K562 (cell line): Measurements from ENCODE around the gene PLCB4. TPM values are rescaled to one million over a fixed set of nuclear protein-coding genes. Genes with fewer than 3 reads are reported as not detected.

ENCODE experiments used
- ATAC-seq: fragments of 200-7000 bp; cut with Tn5 transposase; 3 replicates; pipeline ENCODE4 v1.9.1; 2020; ENCODE audit warnings: moderate library complexity
- BruUV-seq: library from RNA; stranded (reverse); fragments of 400-500 nt; replicated peaks from 2 replicates; lab custom pipeline; 2021; lab: Mats Ljungman, UMichigan
- CTCF ChIA-PET: fragments of 300-600 bp; formaldehyde crosslinking; extraction: SDS; loops from one replicate; lab custom pipeline; 2021; ENCODE audit warnings: low intra/inter-chr PET ratio; lab: Yijun Ruan, JAX
- POLR2A ChIA-PET: fragments of 300-600, 350-650 bp; sonication (Branson Sonifier 250); formaldehyde crosslinking; extraction: SDS; loops from one replicate; lab custom pipeline; 2021; ENCODE audit warnings: antibody characterized with exemption, inconsistent platforms; lab: Yijun Ruan, JAX
- DNase-seq, 4 experiments: peaks; one replicate each; pipeline versions ENCODE4 v3.0.0 to v3.0.0-alpha.2; 2011 to 2018; ENCODE audit warnings: low spot score in 3 of 4, mixed read lengths in 3 of 4; ENCODE audit errors: extremely low read depth in 1 of 4
- FAIRE-seq: peaks from 2 replicates; lab custom pipeline; 2011; peaks lifted over from hg19 to GRCh38; lab: Jason Lieb, UNC
- H2AFZ ChIP-seq: 2 replicates; pipeline ENCODE4 v1.6.0; 2011; ENCODE audit warnings: low read depth, low read length, control low read depth, inconsistent platforms
- H3K27ac ChIP-seq: fragments of 200-600 bp; 3 replicates; pipeline ENCODE4 v1.8.0; 2011; ENCODE audit warnings: low read depth, mild to moderate bottlenecking, control low read depth, inconsistent platforms, low read length, moderate library complexity, mixed read lengths; ENCODE audit errors: extremely low read depth
- H3K27me3 ChIP-seq, 2 experiments: fragments of 300-600 bp in 1 of 2; 2 replicates in 1 of 2; 3 replicates in 1 of 2; pipeline versions ENCODE4 v1.6.0 to v1.8.0; 2011; ENCODE audit warnings: inconsistent platforms in 2 of 2, low read length in 2 of 2, mild to moderate bottlenecking in 1 of 2, mixed read lengths in 1 of 2, moderate library complexity in 1 of 2; ENCODE audit not compliant: control insufficient read depth in 2 of 2, insufficient read depth in 2 of 2
- H3K36me3 ChIP-seq: fragments of 300-600 bp; 3 replicates; pipeline ENCODE4 v1.8.0; 2011; ENCODE audit warnings: mild to moderate bottlenecking, low read length, inconsistent platforms; ENCODE audit not compliant: control insufficient read depth, insufficient read depth
- H3K4me1 ChIP-seq, 2 experiments: fragments of 200-600 bp in 1 of 2; replicated peaks in 1 of 2; 2 replicates in 1 of 2; 3 replicates in 1 of 2; pipeline versions ENCODE4 v1.5.1 to v1.8.0; 2011; ENCODE audit warnings: inconsistent platforms in 2 of 2, low read length in 2 of 2, mild to moderate bottlenecking in 1 of 2, mixed read lengths in 1 of 2, moderate library complexity in 1 of 2; ENCODE audit not compliant: control insufficient read depth in 2 of 2, insufficient read depth in 2 of 2
- H3K4me2 ChIP-seq: 2 replicates; pipeline ENCODE4 v1.6.1; 2011; ENCODE audit warnings: low read length, control low read depth, inconsistent platforms, mixed read lengths; ENCODE audit not compliant: insufficient read depth
- H3K4me3 ChIP-seq: fragments of 200-600 bp; sonication (generic), shearing (Covaris generic); 2 replicates; pipeline ENCODE4 v1.5.1; 2016; ENCODE audit warnings: control low read depth, inconsistent platforms
- H3K79me2 ChIP-seq: fragments of 200-600 bp; 3 replicates; pipeline ENCODE4 v1.8.0; 2011; ENCODE audit warnings: low read length, inconsistent platforms; ENCODE audit not compliant: control insufficient read depth, insufficient read depth
- H3K9ac ChIP-seq, 2 experiments: 2 replicates each; pipeline versions ENCODE4 v1.6.0 to v1.6.1; 2011; ENCODE audit warnings: low read depth in 2 of 2, low read length in 2 of 2, control low read depth in 1 of 2, inconsistent platforms in 1 of 2, mild to moderate bottlenecking in 1 of 2, mixed read lengths in 1 of 2; ENCODE audit not compliant: insufficient read depth in 1 of 2
- H3K9me1 ChIP-seq: one replicate; pipeline ENCODE4 v1.6.0; 2011; ENCODE audit warnings: inconsistent platforms, mild to moderate bottlenecking, low read length, moderate library complexity; ENCODE audit not compliant: control insufficient read depth, insufficient read depth
- H3K9me3 ChIP-seq: replicated peaks from 2 replicates; pipeline ENCODE4 v1.5.1; 2011; ENCODE audit warnings: low read depth, low read length, inconsistent platforms; ENCODE audit not compliant: control insufficient read depth, insufficient read depth
- H4K20me1 ChIP-seq: replicated peaks from 2 replicates; pipeline ENCODE4 v1.6.1; 2011; ENCODE audit warnings: low read length, inconsistent platforms, mixed read lengths; ENCODE audit not compliant: control insufficient read depth, insufficient read depth
- DDX20 ChIP-seq: fragments of 450-650 bp; IDR thresholded peaks from 2 replicates; pipeline ENCODE4 v1.6.1; 2016; ENCODE audit warnings: missing genetic modification characterization, low read depth, mild to moderate bottlenecking, missing compliant biosample characterization, moderate library complexity
- DMBX1 ChIP-seq: fragments of 250-450 bp; sonication (Bioruptor Pico); IDR thresholded peaks from 2 replicates; pipeline ENCODE4 v1.8.0; 2022; ENCODE audit warnings: inconsistent platforms, mild to moderate bottlenecking, moderate library complexity, borderline replicate concordance
- GABPA ChIP-seq: fragments of 200-800 bp; sonication (Bioruptor generic); conservative IDR thresholded peaks from 2 replicates; pipeline ENCODE4 v1.6.1; 2016; ENCODE audit warnings: low read depth, missing genetic modification characterization, missing compliant biosample characterization
- IRF1 ChIP-seq: sonication (generic); formaldehyde crosslinking; IDR thresholded peaks from 2 replicates; pipeline ENCODE4 v1.8.0; 2022; ENCODE audit warnings: missing genetic modification reagents, mild to moderate bottlenecking, borderline replicate concordance
- KDM2B ChIP-seq: fragments of 250-450 bp; sonication (Bioruptor Pico); IDR thresholded peaks from 2 replicates; pipeline ENCODE4 v1.8.0; 2021; ENCODE audit warnings: mild to moderate bottlenecking, moderate library complexity
- MTA1 ChIP-seq: fragments of 450-650 bp; IDR thresholded peaks from 2 replicates; pipeline ENCODE4 v1.6.1; 2017; ENCODE audit warnings: borderline replicate concordance
- NEUROD1 ChIP-seq: fragments of 150-350 bp; IDR thresholded peaks from 2 replicates; pipeline ENCODE4 v1.6.1; 2014; ENCODE audit warnings: borderline replicate concordance, low read length, low read depth; ENCODE audit not compliant: partially characterized antibody
- NFATC3 ChIP-seq: fragments of 450-650 bp; IDR thresholded peaks from 2 replicates; pipeline ENCODE4 v1.6.1; 2017; ENCODE audit warnings: mild to moderate bottlenecking
- NFE2 ChIP-seq: IDR thresholded peaks from 2 replicates; pipeline ENCODE4 v1.6.1; 2014; ENCODE audit warnings: antibody characterized with exemption, low read depth
- RFX1 ChIP-seq: fragments of 450-650 bp; IDR thresholded peaks from 2 replicates; pipeline ENCODE4 v1.6.1; 2016; ENCODE audit warnings: mild to moderate bottlenecking, moderate library complexity
- SRF ChIP-seq, 2 experiments: fragments of 250-450, 450-650 bp in 1 of 2; sonication (Bioruptor Pico) in 1 of 2; sonication (generic) in 1 of 2; formaldehyde crosslinking; IDR thresholded peaks; 2 replicates each; pipeline versions ENCODE4 v1.5.0 to v1.5.1; 2020 to 2022; ENCODE audit warnings: mild to moderate bottlenecking in 1 of 2, missing genetic modification reagents in 1 of 2
- XRCC4 ChIP-seq: IDR thresholded peaks from one replicate; pipeline ENCODE4 v1.6.1; 2011; ENCODE audit not compliant: insufficient read depth, insufficient read length; ENCODE audit errors: extremely low read depth
- ZNF436 ChIP-seq: fragments of 250-450, 450-650 bp; sonication (Bioruptor Pico); formaldehyde crosslinking; IDR thresholded peaks from 2 replicates; pipeline ENCODE4 v1.7.0; 2020; ENCODE audit warnings: mild to moderate bottlenecking
- ZNF507 ChIP-seq: conservative IDR thresholded peaks from 2 replicates; pipeline ENCODE4 v1.6.1; 2017; ENCODE audit warnings: missing genetic modification characterization, missing compliant biosample characterization
- ZNF589 ChIP-seq: fragments of 200-800 bp; sonication (Bioruptor generic); IDR thresholded peaks from 2 replicates; pipeline ENCODE4 v1.6.1; 2016; ENCODE audit warnings: low read depth, missing genetic modification characterization, missing compliant biosample characterization
- WGBS: fragments of 100-300 bp; shearing (Covaris generic); methylation state at CpG from one replicate; pipeline ENCODE4 v1.1.6; 2016; ENCODE audit warnings: low coverage, mixed read lengths; ENCODE audit not compliant: insufficient coverage; ENCODE audit errors: missing lambda C conversion rate; 5-methylcytosine and 5-hydroxymethylcytosine counted together
- in situ Hi-C: fragments of 300-500 bp; cut with MboI; formaldehyde crosslinking; loops from 4 replicates; pipeline ENCODE4 v1.15.0; 2018; ENCODE audit warnings: inconsistent platforms, mixed read lengths
- intact Hi-C: fragments of 100-400 bp; cut with micrococcal nuclease; formaldehyde crosslinking; loops from 2 replicates; pipeline ENCODE4 v1.14.2; 2022
- polyA plus RNA-seq, 8 experiments: library from polyadenylated mRNA; depleted of rRNA in 4 of 8; stranded (reverse) in 5 of 8; unstranded in 3 of 8; fragments of >200 nt; fragmentation: Nextera tagmentation in 2 of 8; fragmentation: Illumina TruSeq in 1 of 8; extraction: Ambion mirVana in 2 of 8; extraction: Trizol in 1 of 8; gene quantifications; 2 replicates each; pipeline versions ENCODE4 v1.2.1 to v1.2.3, GENCODE V29; 2011 to 2014; ENCODE audit warnings: inconsistent platforms in 1 of 8, missing spikeins in 1 of 8
- total RNA-seq, 7 experiments: library from RNA; depleted of rRNA in 6 of 7; stranded (reverse); fragments of >200 nt in 6 of 7; fragmentation: Illumina TruSeq in 2 of 7; extraction: Trizol in 2 of 7; gene quantifications; 2 replicates each; pipeline versions ENCODE4 v1.2.1 to v1.2.3, GENCODE V29; 2011 to 2021; ENCODE audit warnings: low replicate concordance in 1 of 7
- TF ChIP-seq, protein P1 (sequence below), 3 experiments: fragments of 200-800 bp in 1 of 3; sonication (Bioruptor generic) in 1 of 3; sonication (generic) in 1 of 3; formaldehyde crosslinking in 1 of 3; IDR thresholded peaks; 2 replicates each; pipeline versions ENCODE4 v1.6.1 to v1.8.0; 2016 to 2022; ENCODE audit warnings: mild to moderate bottlenecking in 2 of 3, missing compliant biosample characterization in 2 of 3, missing genetic modification characterization in 2 of 3, missing genetic modification reagents in 1 of 3

Gene PLCB4
- total and polyA plus RNA-seq, 9 of the 15 experiments (the other 6 are each of a cell fraction or from before 2014, with no cell fraction given), result 0.20 to 2.9 (median 0.52) TPM

DNA sequence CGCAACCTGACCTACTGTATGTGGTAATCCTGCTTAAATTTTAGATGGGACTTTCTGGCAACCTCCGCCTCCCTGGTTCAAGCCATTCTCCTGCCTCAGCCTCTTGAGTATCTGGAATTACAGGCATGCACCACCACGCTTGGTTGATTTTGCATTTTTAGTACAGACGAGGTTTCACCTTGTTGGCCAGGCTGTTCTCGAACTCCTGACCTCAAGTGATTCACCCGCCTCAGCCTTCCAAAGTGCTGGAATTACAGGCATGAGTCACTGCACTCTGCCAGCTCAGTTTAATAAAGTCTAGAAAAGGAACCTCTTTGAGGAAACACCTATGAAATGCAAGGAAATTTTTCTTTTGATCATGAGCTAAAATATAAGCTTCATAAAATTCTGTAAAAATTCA, 9.0 kb upstream of the PLCB4 start:
- H3K9me3 ChIP-seq, result no peaks in the 10 kb centered on the region
- ChIA-PET CTCF (no interaction called here), POLR2A (no interaction called here)
- no peaks in the 10 kb centered on the region for H3K36me3 ChIP-seq
- whole genome bisulfite sequencing, result 34% methylated on average over 6 of the region's 6 CpGs
- H2AFZ ChIP-seq, result no peak overlapping the region
- H3K4me1 ChIP-seq, result no peaks in the 10 kb centered on the region
- ATAC-seq (no peak), FAIRE-seq (no peak), DNase-seq (no peak)
- no peaks in the 10 kb centered on the region for H4K20me1 ChIP-seq
- no peak for TF ChIP-seq DDX20 (tag)
- no peak for TF ChIP-seq GABPA
- TF ChIP-seq IRF1 (CRISPR knock-in tag), result no peak
- TF ChIP-seq ZNF507 (tag), result no peak
- no peak for TF ChIP-seq SRF (CRISPR knock-in tag; IDR thresholded peaks at IDR 0.05)
- TF ChIP-seq NFE2, result no peak
- TF ChIP-seq XRCC4, result no peak
- no peak for TF ChIP-seq ZNF436
- no peak for TF ChIP-seq NEUROD1
- TF ChIP-seq DMBX1, result no peak
- TF ChIP-seq RFX1, result no peak
- TF ChIP-seq KDM2B, result no peak
- no peak for TF ChIP-seq MTA1
- TF ChIP-seq, protein P1, sequence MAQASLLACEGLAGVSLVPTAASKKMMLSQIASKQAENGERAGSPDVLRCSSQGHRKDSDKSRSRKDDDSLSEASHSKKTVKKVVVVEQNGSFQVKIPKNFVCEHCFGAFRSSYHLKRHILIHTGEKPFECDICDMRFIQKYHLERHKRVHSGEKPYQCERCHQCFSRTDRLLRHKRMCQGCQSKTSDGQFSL (CRISPR knock-in tag; IDR thresholded peaks at IDR 0.05), result no peak
- TF ChIP-seq, protein P1 (tag; IDR thresholded peaks at IDR 0.05), result no peak
- no peak for TF ChIP-seq NFATC3
- no peak for TF ChIP-seq ZNF589 (CRISPR knock-in tag)
- BruUV-seq, result no TSS peak
- in situ Hi-C loops (no loop called here), intact Hi-C loops (no loop called here)
- H3K27me3 ChIP-seq, result no peaks in the 10 kb centered on the region
- H3K4me3 ChIP-seq, result no peak overlapping the region
- H3K27ac ChIP-seq, result no peak overlapping the region
- no peak overlapping the region for H3K9ac ChIP-seq
- no peaks in the 10 kb centered on the region for H3K9me1 ChIP-seq
- H3K4me2 ChIP-seq, result no peak overlapping the region
- H3K79me2 ChIP-seq, result no peaks in the 10 kb centered on the region
